Measurements from ENCODE around the gene FNBP1.

DNA sequence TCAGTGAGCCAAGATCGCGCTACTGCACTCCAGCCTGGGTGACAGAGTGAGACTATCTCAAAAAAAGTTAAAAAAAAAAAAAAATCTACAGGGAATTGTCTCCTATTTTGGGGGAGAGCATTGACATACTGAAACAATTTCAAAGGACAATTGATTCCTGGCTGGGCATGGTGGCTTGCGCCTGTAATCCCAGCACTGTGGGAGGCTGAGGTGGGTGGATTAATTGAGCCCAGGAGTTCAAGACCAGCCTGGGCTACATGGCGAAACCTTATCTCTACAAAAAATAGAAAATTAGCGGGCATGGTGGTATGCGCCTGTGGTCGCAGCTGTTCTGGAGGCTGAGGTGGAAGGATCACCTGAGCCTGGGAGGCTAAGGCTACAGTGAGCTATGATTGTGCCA lies 41.3 kb upstream of the FNBP1 start:
- TF ChIP-seq JUNB (IDR thresholded peaks at IDR 0.05; ENCODE audit: unreplicated experiment) (no peak), CTCF (conservative IDR thresholded peaks at IDR 0.05; ENCODE audit: low read depth in 2 of 2) (no peak), POLR2AphosphoS5 (IDR thresholded peaks at IDR 0.05; ENCODE audit: low read depth) (no peak), EZH2 (IDR thresholded peaks at IDR 0.05; ENCODE audit: low read depth, unreplicated experiment) (no peak)
